Measurements from ENCODE around the gene EHD3.

The EHD3 gene

GRCh38 chr2:31312898-31313297, 78.9 kb downstream of the EHD3 start:
- no peak for DNase-seq (ENCODE audit: low spot score)
- H2BK5ac ChIP-seq (ENCODE audit: low read length) = no peak overlapping the region
- WGBS, 2 donors (ENCODE audit: extremely low coverage in 2 of 2, insufficient read length in 2 of 2, insufficient replicate concordance in 1 of 2) = no CpG with 5 or more reads among the region's 3 CpGs
- H3K4me3 ChIP-seq (ENCODE audit: low read length in 2 of 2) = no peak overlapping the region
- no peak overlapping the region for H4K8ac ChIP-seq (ENCODE audit: low read depth, low read length)
- no peaks in the 10 kb centered on the region for H3K79me1 ChIP-seq (ENCODE audit: low read depth, low read length)
- no peak overlapping the region for H2BK12ac ChIP-seq (ENCODE audit: low read length)
- H3K36me3 ChIP-seq (replicated peaks in 1 of 2; ENCODE audit: control insufficient read depth in 2 of 2, insufficient read depth in 2 of 2, low read length in 2 of 2) = no peaks in the 10 kb centered on the region
- no peak overlapping the region for H3K9ac ChIP-seq (ENCODE audit: low read depth, low read length, poor library complexity)
- no peak overlapping the region for H4K91ac ChIP-seq (ENCODE audit: low read depth, low read length, poor library complexity)
- peaks cover 0 to 2% of the 10 kb centered on the region in 2 donors for H3K4me1 ChIP-seq (ENCODE audit: control insufficient read depth in 2 of 2, insufficient read depth in 1 of 2, low read depth in 1 of 2, low read length in 2 of 2)
- no peak overlapping the region for H3K18ac ChIP-seq (ENCODE audit: low read length)
- no peak overlapping the region for H3K4me2 ChIP-seq (ENCODE audit: insufficient read depth, low read length, poor library complexity, severe bottlenecking)
- H3K27me3 ChIP-seq (ENCODE audit: control insufficient read depth in 3 of 3, insufficient read depth in 3 of 3, low read depth in 1 of 3, low read length in 3 of 3) = no peaks in the 10 kb centered on the region
- H3K14ac ChIP-seq (ENCODE audit: low read length) = no peak overlapping the region
- H2AK5ac ChIP-seq (ENCODE audit: low read depth, low read length) = no peak overlapping the region
- no peak overlapping the region for H2BK15ac ChIP-seq (ENCODE audit: low read length)
- no peak overlapping the region for H3K27ac ChIP-seq (replicated peaks; ENCODE audit: low read length)
- H3K9me3 ChIP-seq (replicated peaks in 1 of 2; ENCODE audit: control insufficient read depth in 2 of 2, insufficient read depth in 1 of 2, low read depth in 1 of 2, low read length in 2 of 2) = no peaks in the 10 kb centered on the region
- no peak overlapping the region for H3K23ac ChIP-seq (ENCODE audit: low read depth, low read length, poor library complexity)
- H3K4ac ChIP-seq (ENCODE audit: low read length) = no peak overlapping the region
- no peak overlapping the region for H2AFZ ChIP-seq (ENCODE audit: low read length)
- no peak overlapping the region for H2BK120ac ChIP-seq (ENCODE audit: low read depth, low read length)

GRCh38 chr2:31314761-31315160, 80.8 kb downstream of the EHD3 start:
- Histone ChIP-seq H3K27me3 (ENCODE audit: control insufficient read depth in 3 of 3, insufficient read depth in 3 of 3, low read depth in 1 of 3, low read length in 3 of 3) (no peaks in the 10 kb centered on the region), H4K8ac (ENCODE audit: low read depth, low read length) (no peak overlapping the region), H3K4ac (ENCODE audit: low read length) (no peak overlapping the region), H4K91ac (ENCODE audit: low read depth, low read length, poor library complexity) (no peak overlapping the region), H2BK12ac (ENCODE audit: low read length) (no peak overlapping the region), H3K23ac (ENCODE audit: low read depth, low read length, poor library complexity) (no peak overlapping the region), H3K27ac (replicated peaks; ENCODE audit: low read length) (no peak overlapping the region), H3K9ac (ENCODE audit: low read depth, low read length, poor library complexity) (no peak overlapping the region), H3K9me3 (replicated peaks in 1 of 2; ENCODE audit: control insufficient read depth in 2 of 2, insufficient read depth in 1 of 2, low read depth in 1 of 2, low read length in 2 of 2) (no peaks in the 10 kb centered on the region), H2BK5ac (ENCODE audit: low read length) (no peak overlapping the region), H3K36me3 (replicated peaks in 1 of 2; ENCODE audit: control insufficient read depth in 2 of 2, insufficient read depth in 2 of 2, low read length in 2 of 2) (no peaks in the 10 kb centered on the region), H2AK5ac (ENCODE audit: low read depth, low read length) (no peak overlapping the region), H3K4me3 (ENCODE audit: low read length in 2 of 2) (no peak overlapping the region), H3K4me2 (ENCODE audit: insufficient read depth, low read length, poor library complexity, severe bottlenecking) (no peak overlapping the region), H2BK15ac (ENCODE audit: low read length) (no peak overlapping the region), H3K14ac (ENCODE audit: low read length) (no peak overlapping the region), H2BK120ac (ENCODE audit: low read depth, low read length) (no peak overlapping the region), H2AFZ (ENCODE audit: low read length) (no peak overlapping the region), H3K4me1 (ENCODE audit: control insufficient read depth in 2 of 2, insufficient read depth in 1 of 2, low read depth in 1 of 2, low read length in 2 of 2) (peaks cover 0 to 2% of the 10 kb centered on the region in 2 donors), H3K18ac (ENCODE audit: low read length) (no peak overlapping the region), H3K79me1 (ENCODE audit: low read depth, low read length) (no peaks in the 10 kb centered on the region)
- WGBS, 2 donors (ENCODE audit: extremely low coverage in 2 of 2, insufficient read length in 2 of 2, insufficient replicate concordance in 1 of 2) = no CpG with 5 or more reads among the region's 2 CpGs
- no peak for DNase-seq (ENCODE audit: low spot score)

DNA sequence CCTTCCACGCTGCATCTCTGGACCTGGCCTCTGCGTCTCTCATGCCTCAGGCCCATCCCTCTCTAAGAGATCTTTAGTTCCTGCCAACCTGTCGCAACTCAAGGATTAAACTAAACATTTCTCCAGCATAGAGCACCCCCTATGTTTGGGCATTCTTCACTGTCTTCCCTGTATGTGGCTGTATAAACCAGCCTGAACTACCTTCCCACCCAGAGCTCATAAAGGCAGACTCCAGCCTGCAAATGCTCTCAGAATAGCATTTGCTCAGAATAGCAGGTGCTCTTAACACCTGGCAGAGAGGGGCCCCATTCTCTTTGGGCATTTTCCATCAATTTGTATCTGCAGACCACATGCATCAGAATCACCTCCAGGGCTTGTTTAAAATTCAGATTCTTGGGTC, 83.4 kb downstream of the EHD3 start:
- peaks cover 0 to 4% (median 0%) of the 10 kb centered on the region in 3 experiments for H3K27me3 ChIP-seq (ENCODE audit: control insufficient read depth in 3 of 3, insufficient read depth in 3 of 3, low read depth in 1 of 3, low read length in 3 of 3)
- H2BK12ac ChIP-seq (ENCODE audit: low read length) = no peak overlapping the region
- no peaks in the 10 kb centered on the region for H3K36me3 ChIP-seq (replicated peaks in 1 of 2; ENCODE audit: control insufficient read depth in 2 of 2, insufficient read depth in 2 of 2, low read length in 2 of 2)
- no peak overlapping the region for H3K4me3 ChIP-seq (ENCODE audit: low read length in 2 of 2)
- H3K14ac ChIP-seq (ENCODE audit: low read length) = no peak overlapping the region
- H3K4ac ChIP-seq (ENCODE audit: low read length) = no peak overlapping the region
- no peak for DNase-seq (ENCODE audit: low spot score)
- H4K8ac ChIP-seq (ENCODE audit: low read depth, low read length) = no peak overlapping the region
- no peak overlapping the region for H2AK5ac ChIP-seq (ENCODE audit: low read depth, low read length)
- no peak overlapping the region for H4K91ac ChIP-seq (ENCODE audit: low read depth, low read length, poor library complexity)
- H2BK15ac ChIP-seq (ENCODE audit: low read length) = no peak overlapping the region
- peaks cover 0 to 2% of the 10 kb centered on the region in 2 donors for H3K4me1 ChIP-seq (ENCODE audit: control insufficient read depth in 2 of 2, insufficient read depth in 1 of 2, low read depth in 1 of 2, low read length in 2 of 2)
- H2BK120ac ChIP-seq (ENCODE audit: low read depth, low read length) = no peak overlapping the region
- no peak overlapping the region for H2BK5ac ChIP-seq (ENCODE audit: low read length)
- H3K9ac ChIP-seq (ENCODE audit: low read depth, low read length, poor library complexity) = no peak overlapping the region
- no peaks in the 10 kb centered on the region for H3K9me3 ChIP-seq (replicated peaks in 1 of 2; ENCODE audit: control insufficient read depth in 2 of 2, insufficient read depth in 1 of 2, low read depth in 1 of 2, low read length in 2 of 2)
- no peak overlapping the region for H2AFZ ChIP-seq (ENCODE audit: low read length)
- no peaks in the 10 kb centered on the region for H3K79me1 ChIP-seq (ENCODE audit: low read depth, low read length)
- no peak overlapping the region for H3K18ac ChIP-seq (ENCODE audit: low read length)
- no CpG with 5 or more reads among the region's 3 CpGs for WGBS, 2 donors (ENCODE audit: extremely low coverage in 2 of 2, insufficient read length in 2 of 2, insufficient replicate concordance in 1 of 2)
- no peak overlapping the region for H3K4me2 ChIP-seq (ENCODE audit: insufficient read depth, low read length, poor library complexity, severe bottlenecking)
- no peak overlapping the region for H3K27ac ChIP-seq (replicated peaks; ENCODE audit: low read length)
- H3K23ac ChIP-seq (ENCODE audit: low read depth, low read length, poor library complexity) = no peak overlapping the region

DNA sequence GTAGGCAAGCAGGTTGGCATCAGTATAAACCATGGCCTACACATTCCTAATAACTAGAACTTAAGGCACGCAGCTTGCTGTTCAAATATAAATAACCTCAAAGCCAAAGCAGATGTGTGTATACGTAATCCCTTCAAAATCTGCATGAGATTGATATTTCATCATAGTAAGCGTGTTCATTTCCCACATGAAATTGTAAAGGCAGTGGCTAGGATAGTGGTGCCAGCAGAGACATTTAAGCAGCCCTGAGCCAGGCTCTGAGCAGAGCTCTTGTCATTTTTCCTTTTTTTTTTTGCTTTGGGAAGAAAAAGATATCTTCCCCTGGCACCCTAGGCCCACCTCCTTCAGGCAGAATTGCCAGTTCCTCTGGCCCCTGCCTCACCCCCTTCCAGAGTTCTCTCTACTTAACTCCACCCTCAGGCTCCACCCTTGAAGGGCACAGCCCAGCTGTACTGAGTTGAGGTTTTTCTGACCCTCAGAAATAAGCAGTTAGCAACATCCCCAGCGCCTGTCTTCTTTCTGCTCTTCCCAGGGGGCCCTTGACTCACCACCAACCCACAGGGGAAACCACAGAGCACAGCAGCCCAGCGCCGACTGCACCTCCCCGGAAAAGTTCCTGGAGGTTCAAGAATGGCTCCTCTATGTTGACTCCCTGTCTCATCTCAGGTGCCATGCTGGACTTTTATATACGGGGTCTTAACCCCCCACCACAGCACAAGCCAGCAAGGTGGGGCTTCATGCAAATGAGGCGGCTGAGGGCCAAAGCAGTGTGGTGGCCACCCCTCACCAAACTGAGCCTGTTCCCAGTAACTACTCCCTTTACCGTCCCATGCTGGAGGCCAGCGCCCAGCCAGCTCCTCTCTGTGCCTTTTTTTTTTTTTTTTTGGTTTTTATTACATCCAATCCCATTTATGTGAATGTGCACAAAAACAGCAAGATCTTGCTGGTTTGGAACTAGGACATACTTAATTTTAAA, 84.7 kb downstream of the EHD3 start:
- no peak overlapping the region for H2BK15ac ChIP-seq (ENCODE audit: low read length)
- no CpG with 5 or more reads among the region's 11 CpGs for WGBS, 2 donors (ENCODE audit: extremely low coverage in 2 of 2, insufficient read length in 2 of 2, insufficient replicate concordance in 1 of 2)
- H3K14ac ChIP-seq (ENCODE audit: low read length) = no peak overlapping the region
- H3K4me2 ChIP-seq (ENCODE audit: insufficient read depth, low read length, poor library complexity, severe bottlenecking) = no peak overlapping the region
- H4K91ac ChIP-seq (ENCODE audit: low read depth, low read length, poor library complexity) = no peak overlapping the region
- no peak overlapping the region for H3K27ac ChIP-seq (replicated peaks; ENCODE audit: low read length)
- no peak overlapping the region for H3K9ac ChIP-seq (ENCODE audit: low read depth, low read length, poor library complexity)
- peaks cover 0 to 8% (median 0%) of the 10 kb centered on the region in 3 experiments for H3K27me3 ChIP-seq (ENCODE audit: control insufficient read depth in 3 of 3, insufficient read depth in 3 of 3, low read depth in 1 of 3, low read length in 3 of 3)
- H3K4me3 ChIP-seq (ENCODE audit: low read length in 2 of 2) = no peak overlapping the region
- H2AFZ ChIP-seq (ENCODE audit: low read length) = no peak overlapping the region
- H2AK5ac ChIP-seq (ENCODE audit: low read depth, low read length) = no peak overlapping the region
- H3K4ac ChIP-seq (ENCODE audit: low read length) = no peak overlapping the region
- H2BK12ac ChIP-seq (ENCODE audit: low read length) = no peak overlapping the region
- H3K18ac ChIP-seq (ENCODE audit: low read length) = no peak overlapping the region
- H3K79me1 ChIP-seq (ENCODE audit: low read depth, low read length) = no peaks in the 10 kb centered on the region
- no peak overlapping the region for H2BK120ac ChIP-seq (ENCODE audit: low read depth, low read length)
- no peaks in the 10 kb centered on the region for H3K9me3 ChIP-seq (replicated peaks in 1 of 2; ENCODE audit: control insufficient read depth in 2 of 2, insufficient read depth in 1 of 2, low read depth in 1 of 2, low read length in 2 of 2)
- H3K23ac ChIP-seq (ENCODE audit: low read depth, low read length, poor library complexity) = no peak overlapping the region
- no peaks in the 10 kb centered on the region for H3K36me3 ChIP-seq (replicated peaks in 1 of 2; ENCODE audit: control insufficient read depth in 2 of 2, insufficient read depth in 2 of 2, low read length in 2 of 2)
- H2BK5ac ChIP-seq (ENCODE audit: low read length) = no peak overlapping the region
- DNase-seq (ENCODE audit: low spot score) = no peak
- H4K8ac ChIP-seq (ENCODE audit: low read depth, low read length) = no peak overlapping the region
- peaks cover 0 to 2% of the 10 kb centered on the region in 2 donors for H3K4me1 ChIP-seq (ENCODE audit: control insufficient read depth in 2 of 2, insufficient read depth in 1 of 2, low read depth in 1 of 2, low read length in 2 of 2)

Measured in neuronal stem cell (in vitro differentiated cells).